GM18508 (cell line): ENCODE results near the gene RUNX1.
"Not testable (repeated sequence)": the region's sequence is repeated elsewhere in the genome, so short reads cannot be mapped to it uniquely, and the experiment has no call there.

Experiments
- ATAC-seq: cut with Tn5 transposase; IDR thresholded peaks from one replicate; pipeline ENCODE4 v1.9.1; 2021; ENCODE audit warnings: moderate number of reproducible peaks; ENCODE audit not compliant: insufficient read depth, unreplicated experiment

RUNX1 gene

DNA sequence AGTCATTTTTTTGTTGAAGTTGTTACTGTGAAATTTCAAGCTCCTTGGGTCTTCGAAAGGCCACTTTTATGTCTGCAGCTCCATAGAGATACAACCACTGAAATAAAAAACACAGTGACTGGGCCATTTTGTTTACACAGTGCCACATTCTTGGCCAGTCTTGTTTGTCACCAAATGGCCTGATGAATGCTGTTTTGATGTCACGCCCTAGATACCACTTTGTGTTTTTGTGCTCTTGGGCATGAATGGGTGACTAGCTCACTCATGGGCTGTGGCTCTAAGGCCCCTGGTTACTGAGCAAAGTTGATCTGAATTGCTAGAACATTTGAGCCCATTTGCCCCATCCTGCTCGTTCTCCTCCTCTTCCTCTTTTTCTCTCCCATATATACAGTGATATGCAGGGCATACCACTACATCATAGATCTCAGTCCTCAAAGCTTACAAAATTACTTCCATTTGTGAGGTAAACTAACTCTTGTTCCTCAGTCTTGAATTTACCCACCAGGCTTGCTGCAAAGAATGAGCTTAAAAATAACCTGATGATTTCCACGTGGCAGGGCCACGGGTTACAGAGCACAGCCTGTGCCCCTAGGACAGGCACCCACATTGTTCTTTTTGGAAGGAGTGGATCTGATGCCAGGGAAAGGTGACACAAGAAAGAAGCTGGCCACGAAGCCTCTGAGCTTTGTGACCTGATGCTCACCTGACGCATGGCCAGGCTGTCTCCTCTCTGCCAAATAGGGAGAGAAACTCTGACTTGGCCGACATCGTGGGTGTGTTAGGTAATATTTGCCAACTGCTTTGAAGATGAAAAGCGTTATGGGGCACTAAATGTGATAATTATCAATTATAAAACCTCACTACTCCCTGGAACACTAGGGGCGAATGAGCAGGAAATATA, 92.4 kb downstream of the RUNX1 start:
- no peak for ATAC-seq

DNA sequence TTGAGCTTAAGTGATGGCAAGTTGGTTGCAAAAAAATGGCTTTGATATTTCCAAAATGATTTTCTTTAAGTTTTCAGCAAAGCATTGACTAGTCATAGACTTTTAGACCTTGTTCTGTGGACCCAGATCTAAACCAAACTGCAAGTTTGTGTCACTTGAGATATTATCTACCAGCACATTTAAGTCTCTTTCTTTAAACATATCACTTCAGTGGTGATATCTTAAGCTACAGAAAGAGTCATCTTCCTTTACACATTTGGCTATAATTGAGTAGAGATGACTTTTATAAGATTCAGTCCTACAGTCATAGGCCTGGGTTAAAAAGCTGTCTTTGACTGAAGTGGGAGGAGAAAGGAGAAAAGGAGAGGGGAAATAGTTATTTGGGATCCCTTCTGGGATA, 95.2 kb downstream of the RUNX1 start:
- ATAC-seq, result no peak

DNA sequence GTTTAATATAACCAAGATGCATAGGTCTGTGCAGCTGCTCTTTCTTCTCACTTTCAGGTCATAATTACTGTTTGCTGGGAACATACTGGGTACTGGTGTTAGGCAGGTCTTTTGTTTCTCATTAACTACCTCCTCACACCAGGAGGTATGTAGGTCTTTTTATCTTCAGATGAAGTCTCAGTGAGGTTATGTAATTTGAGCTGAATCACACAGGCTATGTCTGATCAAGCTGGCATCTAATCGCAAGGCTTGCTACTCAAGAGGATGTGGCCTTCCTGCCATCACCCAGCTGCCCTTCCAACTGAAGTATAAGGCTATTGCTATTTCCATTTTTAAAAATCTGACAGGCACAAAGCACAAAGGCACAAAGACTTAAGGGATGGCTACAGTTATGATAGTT, 96.4 kb downstream of the RUNX1 start:
- ATAC-seq, result no peak

DNA sequence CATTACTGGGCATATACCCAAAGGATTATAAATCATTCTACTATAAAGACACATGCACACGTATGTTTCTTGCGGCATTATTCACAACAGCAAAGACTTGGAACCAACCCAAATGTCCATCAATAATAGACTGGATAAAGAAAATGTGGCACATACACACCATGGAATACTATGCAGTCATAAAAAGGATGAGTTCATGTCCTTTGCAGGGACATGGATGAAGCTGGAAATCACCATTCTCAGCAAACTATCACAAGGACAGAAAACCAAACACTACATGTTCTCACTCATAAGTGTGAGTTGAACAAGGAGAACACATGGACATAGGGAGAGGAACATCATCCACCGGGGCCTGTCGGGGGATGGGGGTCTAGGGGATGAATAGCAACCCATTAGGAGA, 97.2 kb downstream of the RUNX1 start:
- not testable (repeated sequence) for ATAC-seq

DNA sequence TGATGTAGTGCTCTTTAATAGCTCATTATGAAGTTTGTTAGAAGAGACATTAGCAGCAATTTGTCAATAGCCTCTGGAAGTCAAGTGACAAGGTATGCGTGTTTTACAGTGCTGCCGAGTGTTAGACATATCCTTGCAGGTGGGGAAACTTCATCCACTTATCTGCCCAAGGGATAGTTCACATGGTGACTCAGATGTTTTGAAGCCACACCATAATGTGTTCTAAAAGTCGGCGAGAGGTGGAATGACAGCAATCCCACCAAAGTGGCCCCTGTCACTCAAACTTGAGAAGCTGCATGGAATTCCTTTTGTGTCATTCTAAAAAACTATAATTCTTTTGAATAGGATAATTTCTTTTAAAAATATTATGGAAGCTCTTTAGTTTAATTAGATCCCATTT, 98.1 kb downstream of the RUNX1 start:
- no peak for ATAC-seq

DNA sequence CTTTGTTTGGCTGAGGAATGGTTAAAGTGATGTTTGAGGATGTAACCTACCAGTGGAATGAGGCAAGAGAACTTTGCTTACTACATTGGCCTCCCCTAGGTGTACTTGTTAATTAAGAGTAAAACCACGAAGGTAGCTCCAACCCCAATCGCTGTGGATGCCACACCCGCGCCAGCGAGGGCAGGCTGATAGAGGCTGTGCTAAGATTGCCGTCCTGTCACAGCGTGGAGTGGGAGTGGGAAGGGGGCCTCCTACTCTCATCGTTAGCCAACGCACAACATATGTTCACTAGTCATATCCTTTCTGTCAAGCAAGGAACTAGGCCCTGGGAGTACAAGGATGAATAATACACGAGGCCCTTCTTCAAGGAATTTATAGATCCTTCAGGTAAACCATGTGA, 99.6 kb downstream of the RUNX1 start:
- ATAC-seq, result no peak

DNA sequence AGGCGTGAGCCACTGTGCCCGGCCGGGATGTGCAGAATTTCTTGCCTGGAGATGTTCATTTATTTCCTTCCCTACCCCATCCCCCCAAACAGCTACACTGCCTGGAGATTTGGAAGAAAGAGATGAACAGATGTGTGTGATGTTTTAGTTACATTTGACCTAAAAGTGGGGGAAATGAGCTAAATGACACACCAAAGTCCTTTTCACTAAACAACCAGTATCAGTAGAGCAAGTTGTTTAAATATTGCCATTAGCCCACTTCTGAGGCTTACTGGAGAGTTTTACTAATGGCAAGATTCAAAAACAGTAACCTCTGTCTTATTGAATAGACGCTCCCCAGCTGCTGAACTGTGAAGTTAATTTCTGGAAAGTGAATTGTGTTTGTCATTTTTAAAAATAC, 100.1 kb downstream of the RUNX1 start:
- no peak for ATAC-seq

DNA sequence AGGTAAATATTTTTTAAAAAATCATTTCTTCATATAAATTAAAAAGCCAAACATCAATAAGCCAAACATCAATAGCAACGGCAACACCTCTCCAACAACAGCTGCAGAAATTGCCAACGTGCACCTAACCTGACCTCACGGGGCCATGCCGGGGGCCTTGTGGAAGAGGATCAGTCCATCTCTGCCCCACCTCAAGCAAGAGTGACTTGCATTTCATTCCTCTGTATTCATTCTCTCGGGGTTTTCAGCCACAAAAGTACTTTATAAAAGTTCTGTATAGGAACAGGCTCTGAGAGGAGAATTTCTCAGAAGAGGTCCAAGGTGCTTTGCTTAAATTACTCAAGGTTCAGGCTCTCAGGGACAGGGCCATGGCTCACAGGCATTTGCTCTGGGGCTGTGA, 100.9 kb downstream of the RUNX1 start:
- no peak for ATAC-seq

DNA sequence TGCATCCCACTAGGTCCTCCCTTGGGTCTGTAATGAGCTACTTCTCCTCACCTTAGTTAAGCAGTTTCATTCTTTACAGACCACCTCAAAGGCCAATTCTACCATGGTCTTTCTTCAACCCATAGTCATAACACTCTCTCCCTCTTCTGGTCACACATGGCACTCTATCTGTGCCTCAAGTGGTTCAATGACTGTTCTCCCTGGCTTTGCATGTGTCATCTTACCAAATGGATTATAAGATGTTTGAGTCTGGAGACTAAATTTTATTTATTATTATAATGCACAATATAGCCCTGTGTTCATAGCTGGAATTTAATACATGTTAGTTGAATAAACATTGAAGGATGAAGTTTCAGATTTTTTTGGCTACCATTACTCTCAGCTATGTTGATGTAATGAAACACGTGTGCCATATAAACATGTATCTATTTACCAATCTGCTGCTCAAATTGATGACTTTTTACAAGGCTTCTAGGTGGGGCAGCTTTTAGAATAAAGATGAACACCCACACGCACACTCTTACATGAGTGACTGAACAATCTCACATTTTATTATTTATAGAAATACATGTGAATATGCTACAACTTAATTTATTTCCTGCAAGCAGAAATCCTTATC, 102.1 kb downstream of the RUNX1 start:
- ATAC-seq, result no peak

DNA sequence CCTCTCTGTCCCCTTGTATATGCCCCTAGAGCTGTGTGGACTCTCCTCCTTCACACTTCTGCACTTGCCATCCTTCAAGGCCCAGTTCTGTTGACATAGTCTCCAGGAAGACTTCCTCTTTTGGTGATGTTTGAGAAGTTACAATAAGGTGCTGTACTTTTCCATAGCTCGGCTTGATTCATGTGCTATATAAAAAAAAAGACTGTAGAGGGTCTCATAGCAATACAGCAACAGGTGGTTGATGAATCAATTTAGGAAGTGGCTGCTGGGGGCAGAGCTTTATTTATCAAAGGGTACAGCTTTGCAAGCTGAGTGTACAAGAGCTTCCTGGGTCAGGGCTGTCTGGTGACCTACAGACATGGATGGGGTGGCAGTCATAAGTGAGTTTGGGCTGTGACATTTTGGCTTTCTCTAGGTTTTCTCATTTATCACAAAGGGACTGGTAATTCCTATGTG, 102.7 kb downstream of the RUNX1 start:
- no peak for ATAC-seq

DNA sequence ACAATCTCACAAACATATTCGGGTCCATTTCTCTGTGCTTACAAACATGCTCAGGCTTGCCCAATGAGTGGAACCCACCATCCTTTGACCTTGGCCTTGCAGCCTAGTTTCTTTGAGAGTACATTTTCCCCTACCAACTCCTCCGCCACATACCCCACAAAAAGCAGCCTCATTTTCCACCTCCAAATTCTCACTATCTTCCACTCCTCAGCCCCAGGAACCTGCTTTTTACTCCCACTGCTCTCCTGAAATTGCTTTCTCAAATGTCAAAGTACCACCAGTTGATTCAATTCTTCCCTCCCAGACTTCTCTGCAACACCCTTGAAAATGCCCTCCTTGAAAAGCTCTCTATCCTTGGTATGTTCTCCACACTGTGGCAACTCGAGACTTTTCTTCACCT, 103.8 kb downstream of the RUNX1 start:
- ATAC-seq, result no peak

DNA sequence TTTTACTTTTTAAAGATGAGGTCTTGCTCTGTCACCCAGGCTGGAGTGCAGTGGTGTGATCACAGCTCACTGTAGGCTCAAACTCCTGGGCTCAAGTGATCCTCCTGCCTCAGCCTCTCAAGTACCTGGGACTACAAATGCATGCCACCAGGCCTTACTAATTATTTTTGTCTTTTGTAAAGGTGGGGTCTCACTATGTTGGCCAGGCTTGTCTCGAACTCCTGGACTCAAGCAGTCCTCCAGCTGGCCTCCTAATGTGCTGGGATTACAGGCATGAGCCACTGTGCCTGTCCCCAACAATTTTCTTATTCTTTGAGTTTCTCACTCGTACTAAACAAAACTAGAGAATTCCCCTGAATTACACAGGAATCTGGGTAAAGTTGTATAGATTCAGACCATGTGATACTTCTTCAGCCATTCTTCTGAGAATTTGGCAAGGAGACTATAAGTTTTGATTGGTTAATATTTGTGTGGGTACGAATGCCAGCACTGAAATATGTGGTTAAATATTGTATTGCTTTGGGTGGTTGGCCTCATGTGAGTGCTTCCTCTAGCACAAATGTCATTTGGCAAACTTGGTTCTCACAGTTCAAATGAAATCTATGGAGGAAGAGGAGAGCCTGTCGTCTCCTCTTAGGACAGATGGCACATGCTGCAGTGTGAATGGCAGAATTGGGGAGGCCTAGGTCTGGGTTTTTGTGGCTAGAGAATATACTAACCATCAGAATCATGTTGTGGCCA, 104.9 kb downstream of the RUNX1 start:
- no peak for ATAC-seq

DNA sequence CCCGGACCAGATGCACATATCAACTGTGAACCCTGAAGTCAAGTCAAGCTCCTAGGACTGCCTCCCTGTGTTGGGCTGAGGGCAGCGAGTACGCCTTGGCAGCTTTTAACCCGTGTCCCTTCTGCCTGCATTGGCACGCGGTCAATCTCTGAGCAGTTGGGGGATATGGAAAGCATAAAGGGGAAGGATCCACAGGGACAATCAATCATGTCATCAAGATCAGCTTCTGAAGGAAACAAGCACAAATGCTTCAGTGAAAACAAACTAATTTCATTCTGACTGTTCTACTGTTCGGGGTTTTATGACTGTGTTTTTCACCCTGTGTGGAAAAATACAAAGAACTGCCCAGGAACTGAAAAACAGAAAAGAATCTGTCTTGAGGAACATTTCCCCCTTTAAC, 106.2 kb downstream of the RUNX1 start:
- ATAC-seq, result no peak

DNA sequence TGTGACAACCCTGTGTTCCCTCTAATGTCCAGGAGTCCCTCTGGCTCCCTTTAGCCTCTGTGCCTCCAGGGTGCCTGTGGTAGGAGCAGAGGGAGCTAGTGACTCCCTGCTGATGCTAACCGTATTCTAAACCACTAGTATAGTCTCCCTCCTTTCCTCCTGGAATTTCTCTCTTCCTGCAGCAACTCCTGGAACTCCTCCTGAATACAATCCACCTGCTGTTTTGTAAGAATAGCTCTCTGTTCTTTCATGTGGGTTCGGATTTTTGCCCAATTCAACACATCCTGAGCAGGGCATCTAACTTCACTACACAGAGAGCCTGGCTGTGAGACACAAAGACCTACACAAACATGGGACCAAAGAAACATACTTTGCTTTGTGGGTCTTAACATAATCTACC, 107.9 kb downstream of the RUNX1 start:
- ATAC-seq, result no peak

DNA sequence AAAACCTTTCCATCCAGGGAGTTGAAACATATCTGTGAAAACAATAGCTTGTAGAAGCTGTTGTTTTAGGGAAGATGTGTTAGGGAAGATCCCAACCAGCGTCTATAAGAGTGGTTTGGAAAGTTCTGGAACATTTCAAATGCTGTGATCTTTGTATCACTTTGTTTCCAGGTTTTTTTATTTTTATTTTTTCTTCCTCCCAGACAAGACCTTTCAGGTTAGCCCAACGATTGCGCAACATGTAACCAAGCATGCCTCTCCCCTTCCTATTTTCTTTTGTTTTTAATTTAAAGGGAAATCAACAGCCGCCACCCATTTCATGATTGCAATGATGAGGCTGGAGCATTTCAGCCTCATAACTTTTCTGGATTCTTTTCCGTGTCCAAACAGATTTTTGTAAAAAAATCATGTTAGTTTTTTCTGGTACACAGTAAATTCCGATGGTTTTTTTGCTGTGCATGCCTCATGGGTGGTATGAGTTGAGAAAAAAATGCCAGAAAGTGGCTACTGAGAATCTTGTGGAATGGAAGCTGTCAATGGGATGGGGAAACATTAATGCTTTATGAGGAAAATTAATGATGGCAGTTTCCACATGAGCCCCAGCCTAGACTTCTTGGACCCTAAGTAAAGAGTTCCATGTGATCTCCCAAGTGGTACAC, 109.3 kb downstream of the RUNX1 start:
- no peak for ATAC-seq

DNA sequence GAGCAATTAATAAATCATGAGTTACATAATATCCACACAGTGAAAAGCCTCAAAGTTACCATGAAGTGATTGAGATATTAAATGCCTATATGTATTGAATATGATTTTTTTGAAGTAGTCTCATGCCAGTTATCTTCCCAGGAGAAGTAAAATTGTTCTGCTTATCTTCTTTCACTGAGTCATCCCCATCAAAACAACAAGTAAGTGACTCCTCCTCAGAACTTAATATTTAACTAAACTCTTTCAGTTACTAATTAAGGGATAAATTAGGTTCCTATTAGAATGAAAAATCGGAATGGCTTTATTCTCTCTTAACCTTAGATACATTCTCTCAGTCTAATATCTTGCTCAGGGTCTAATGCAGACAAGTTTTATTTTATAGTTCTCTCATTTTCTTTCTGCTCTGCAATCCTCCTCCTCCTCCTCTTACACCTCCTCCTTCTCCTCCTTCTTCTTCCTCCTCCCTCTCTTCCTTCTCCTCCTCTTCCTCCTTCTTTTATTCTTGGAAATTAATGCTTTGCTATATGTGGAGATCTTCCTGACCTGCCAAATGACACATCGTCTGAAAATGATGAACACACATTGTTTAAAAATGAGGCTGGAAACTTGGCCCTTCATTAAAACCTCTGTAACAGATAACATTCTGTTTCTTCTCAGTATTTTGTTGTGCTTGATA, 110.9 kb downstream of the RUNX1 start:
- ATAC-seq, result no peak

DNA sequence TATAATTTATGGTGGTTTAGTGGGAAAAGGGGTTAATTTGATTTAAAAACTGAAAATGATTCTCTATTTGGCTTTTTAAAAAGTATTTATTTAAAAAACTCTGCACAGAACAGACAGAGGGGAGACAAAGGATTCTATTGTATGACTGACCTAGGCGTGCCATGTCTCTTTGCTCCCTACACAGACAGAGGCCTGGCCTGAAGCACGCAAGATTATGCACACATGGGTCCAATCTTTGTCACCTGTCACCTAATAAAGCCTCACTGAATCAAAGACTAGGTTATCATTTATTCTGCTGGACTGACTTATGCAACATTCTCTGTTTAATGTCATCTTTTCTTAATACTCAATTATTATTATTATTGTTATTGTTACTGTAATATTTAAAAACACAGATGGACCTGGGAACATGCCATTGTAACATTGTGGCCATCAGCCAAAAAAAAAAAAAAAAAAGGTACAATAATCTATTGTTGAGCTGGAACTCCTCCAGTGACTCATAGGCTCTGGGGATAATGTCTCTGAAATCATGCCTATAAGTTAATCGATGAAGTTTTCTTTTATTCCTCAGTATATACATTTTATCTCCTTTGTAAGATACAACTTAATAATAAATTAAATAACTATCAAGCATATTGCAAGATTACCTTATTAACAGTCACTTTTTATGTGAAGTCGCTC, 112.1 kb downstream of the RUNX1 start:
- no peak for ATAC-seq

DNA sequence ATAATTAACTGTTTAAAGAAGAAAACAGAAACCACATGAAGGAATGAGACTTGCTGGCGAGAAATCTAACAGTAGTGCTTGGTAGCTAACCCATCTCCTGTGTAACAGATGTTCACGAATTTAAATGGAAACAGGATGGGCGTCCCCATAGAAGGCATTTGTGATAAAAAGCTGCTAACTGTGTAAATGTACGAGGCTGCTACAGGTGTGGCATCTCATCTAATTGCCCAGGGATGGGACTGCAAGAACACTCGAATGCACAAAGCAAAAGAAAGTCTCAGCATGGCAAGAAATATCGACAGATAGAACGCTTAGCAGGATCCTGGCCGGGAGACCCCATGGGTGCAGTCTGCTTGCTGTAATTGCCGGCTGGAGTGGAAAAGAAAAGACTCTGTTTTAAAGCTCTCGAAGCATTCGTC, 112.7 kb downstream of the RUNX1 start:
- no peak for ATAC-seq

DNA sequence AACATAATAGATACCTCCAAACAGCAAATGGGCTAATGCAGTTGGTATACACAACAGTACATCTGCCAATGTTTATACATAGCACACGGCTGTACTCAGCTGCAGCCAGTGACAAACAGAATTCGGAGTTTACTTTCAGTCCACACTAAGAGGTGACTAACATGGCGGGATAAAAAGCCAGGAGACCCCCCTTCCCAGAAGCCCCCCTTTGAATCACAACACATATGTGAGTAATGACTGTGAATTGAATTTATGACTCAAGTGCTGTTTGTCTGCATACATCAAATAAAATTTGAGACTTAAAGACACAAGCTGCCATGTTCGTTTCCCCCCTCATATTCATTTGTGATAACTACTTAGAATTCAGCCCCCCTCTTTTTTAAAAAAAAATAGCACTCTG, 113.2 kb downstream of the RUNX1 start:
- ATAC-seq, result no peak

DNA sequence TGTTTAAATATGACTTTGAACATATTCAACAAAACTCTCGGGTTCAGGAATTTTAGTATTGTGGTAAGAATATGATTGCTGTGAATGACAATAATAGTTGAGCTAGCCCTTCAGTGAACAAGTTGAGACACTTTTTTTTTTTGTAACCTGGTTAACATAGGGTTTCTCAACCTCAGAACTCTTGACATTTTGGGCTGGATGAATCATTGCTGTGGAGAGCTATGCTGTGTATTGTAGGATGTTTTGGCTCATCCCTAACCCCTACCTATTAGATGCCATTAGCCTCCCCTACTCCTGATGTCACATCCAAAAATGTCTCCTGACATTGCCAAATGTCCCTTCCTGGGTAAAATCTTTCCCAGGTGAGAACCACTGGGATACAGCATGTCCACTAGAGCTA, 113.7 kb downstream of the RUNX1 start:
- ATAC-seq, result no peak
